HG03060 (cell line): ENCODE results near the gene NLK.
"Not testable (repeated sequence)": the region's sequence is repeated elsewhere in the genome, so short reads cannot be mapped to it uniquely, and the experiment has no call there.

Experiments used
- ATAC-seq: cut with Tn5 transposase; IDR thresholded peaks from one replicate; pipeline ENCODE4 v1.9.1; 2021; ENCODE audit warnings: low read depth, moderate number of reproducible peaks; ENCODE audit not compliant: unreplicated experiment

Gene NLK

DNA sequence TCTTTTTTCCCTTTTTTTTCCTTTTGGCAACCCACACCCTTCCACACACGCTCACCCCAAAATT, at the start of gene NLK:
Gene NLK (plus strand): TSS at position 21 of the 64 bp plus-strand sequence. CDS start 197 bp downstream, outside the sequence.
- no peak for ATAC-seq

DNA sequence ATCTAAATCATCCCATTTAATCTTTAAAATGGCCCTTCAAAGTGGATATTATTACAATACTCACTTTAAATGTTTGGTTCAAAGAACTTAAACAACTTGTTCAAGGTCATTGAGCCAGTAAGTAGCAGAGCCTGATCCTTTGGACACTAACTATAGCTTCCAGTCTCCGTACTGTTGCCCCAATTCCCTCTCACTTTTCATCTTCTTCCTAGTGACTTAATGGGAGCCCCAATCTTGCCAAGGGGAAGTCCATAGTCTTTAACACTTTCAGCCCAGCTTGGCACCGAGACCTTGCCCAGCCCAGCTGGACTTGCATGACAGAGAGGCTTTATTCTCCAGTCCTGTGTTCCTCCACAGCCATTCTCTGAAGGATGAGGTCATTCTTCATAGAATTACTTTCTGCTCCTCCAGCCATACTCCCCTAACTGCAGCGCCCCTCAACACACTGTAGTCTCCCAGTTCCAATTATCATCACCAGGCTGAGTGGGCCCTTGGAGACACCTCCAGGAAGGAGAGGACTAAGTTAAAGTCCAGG, 49.2 kb upstream of the NLK start:
- no peak for ATAC-seq

DNA sequence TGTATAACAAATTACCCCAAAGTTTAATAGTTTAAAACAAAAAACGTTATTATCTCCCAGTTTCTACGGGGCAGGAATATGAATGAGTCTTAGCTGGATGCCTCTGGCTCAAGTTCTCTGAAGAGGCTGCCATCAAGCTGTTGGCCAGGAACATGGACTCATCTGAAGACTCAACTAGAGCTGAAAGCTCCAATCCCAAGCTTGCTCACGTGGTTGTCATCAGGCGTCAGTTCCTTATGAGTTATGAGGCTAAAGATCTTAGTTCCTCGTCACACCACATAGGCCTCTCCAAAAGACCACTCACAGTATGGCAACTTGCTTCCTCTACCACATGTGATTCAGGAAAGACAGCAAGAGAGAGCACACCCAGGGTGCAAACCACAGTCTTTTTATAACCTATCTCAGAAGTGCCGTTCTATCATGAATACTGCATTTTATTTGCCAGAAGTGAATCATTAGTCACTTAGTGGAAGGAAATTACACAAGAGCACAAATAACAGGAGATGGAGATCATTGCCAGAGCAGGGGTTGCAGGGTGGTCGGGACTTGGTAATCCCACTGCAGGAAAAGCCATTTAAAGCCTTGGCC, 48.7 kb upstream of the NLK start:
- ATAC-seq: no peak

DNA sequence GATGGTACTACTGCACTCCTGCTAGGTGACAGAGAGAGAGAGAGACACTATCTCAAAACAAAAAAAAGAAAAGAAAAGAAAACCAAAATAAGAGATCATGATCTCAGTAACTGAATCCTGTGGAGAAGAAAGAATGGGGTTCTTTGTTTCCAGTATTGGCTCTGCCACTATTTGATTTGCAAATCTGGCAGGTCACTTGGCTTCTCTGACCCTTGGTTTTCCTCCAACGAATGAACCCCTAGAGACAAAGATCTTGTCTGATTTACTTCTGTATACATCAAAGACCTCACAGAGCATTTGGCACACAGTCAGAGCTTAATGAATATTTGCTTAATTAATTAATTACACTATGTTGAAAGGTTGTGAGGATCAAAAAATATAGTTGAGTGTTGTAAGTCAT, 47.9 kb upstream of the NLK start:
- no peak for ATAC-seq

DNA sequence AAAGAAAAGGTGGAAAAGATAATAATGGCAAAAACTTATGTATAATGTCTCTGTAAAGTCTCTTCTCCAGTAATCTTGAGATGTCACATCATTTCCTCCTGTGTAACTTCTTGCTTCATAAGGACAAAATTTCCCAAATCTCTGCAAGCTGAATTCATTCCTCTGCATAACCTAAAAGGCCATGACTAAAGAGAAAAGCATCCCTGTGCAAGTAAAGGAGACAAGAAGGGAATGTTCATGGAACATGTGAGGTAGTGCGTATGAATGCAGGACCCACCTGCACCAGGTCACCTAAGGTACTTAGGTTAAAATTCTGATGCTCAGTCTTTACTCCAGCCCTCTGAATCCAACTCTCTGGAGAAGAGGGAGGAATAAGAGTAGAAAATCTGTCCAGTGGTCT, 46.9 kb upstream of the NLK start:
- ATAC-seq: no peak

DNA sequence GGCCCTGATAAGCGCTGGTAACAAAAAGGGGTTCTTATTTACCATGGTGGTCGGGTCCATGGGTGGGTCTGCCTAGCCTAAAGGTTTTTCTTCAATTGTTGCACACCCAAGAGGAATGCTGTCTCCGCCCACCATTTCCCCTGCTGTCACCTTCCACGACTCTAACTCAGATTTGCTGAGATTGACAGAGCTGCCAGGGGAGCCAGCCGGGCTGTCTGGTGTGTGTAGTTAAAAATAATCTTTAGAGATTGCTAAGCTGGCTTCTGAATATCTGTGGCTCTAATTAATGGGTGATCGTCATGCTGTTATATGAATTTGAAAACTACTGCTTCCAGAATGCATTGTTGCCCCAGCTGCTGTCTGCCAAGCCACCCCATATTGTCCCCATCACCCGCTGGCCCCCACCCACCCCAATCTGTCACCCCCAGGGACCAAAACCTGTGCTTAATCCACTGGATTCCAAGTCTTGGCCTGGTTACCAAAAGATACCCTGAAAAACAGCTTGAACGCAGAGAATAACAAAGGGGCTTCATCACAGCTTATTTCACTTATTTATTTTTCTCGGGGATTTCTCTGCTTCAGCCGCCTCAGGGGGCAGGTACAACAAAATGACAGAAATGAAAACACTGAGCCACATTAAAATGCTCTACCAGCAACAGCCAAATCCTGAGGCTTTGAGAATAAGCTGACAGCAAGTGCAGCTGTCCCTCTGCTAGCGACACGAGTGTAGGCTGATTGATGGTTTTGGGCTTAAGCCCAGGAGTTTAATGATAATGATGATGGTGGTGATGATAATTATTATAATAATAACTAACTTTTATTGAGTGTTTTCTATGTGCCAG, 46.1 kb upstream of the NLK start:
- ATAC-seq: no peak

DNA sequence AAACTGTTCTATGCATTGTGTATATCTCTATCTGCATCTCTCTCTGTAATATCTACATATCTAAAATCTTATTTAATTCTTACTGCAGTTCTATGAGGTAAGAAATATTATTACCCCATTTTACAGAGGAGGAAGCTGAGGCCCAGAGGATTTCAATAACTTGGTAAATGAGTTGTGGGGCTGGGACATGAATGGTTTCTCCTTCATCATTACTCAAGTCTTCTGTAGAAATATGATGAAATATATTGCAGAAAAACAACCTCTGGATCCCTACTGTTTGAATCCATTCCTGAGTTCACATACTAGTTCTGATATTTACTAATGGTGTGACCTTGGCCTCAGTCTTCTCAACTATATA, 45.5 kb upstream of the NLK start:
- ATAC-seq: no peak

DNA sequence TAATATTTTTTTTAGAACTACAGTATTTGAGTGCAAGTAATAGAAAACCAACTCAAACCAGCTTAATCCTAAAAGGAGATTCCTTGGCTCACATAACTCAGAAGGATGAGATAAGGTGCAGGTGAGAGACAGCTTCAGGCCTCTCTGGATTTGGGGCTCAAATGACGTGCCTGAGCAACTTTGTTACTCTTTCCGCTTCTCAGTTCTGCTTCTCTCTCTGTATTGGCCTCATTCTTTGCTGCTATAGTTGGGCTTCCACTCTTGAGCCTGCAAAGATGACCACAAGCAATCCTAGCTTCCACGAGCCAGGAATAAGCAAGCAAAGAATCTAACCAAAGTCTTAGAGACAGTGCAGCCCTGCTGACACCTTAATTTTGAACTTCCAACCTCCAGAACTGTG, 45.0 kb upstream of the NLK start:
- ATAC-seq: no peak

DNA sequence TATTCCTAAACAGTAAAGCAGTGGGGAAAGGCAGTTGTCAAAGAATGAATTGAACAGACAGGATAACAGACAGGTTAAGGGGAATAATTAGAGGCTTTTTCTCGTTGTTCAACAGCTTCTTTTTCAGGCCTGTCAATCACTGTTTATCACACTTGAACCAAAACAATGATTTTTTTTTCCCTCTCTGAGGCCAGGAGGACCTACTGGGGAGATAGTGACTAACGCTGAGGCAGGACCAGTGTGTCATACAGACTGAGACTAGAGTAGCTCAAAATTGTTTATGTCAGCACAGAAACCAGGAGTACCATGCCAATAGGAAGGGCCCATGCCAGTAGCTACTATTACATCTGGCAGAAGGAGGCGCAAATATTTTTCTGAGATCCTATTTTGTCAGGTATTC, 41.3 kb upstream of the NLK start:
- ATAC-seq: no peak

DNA sequence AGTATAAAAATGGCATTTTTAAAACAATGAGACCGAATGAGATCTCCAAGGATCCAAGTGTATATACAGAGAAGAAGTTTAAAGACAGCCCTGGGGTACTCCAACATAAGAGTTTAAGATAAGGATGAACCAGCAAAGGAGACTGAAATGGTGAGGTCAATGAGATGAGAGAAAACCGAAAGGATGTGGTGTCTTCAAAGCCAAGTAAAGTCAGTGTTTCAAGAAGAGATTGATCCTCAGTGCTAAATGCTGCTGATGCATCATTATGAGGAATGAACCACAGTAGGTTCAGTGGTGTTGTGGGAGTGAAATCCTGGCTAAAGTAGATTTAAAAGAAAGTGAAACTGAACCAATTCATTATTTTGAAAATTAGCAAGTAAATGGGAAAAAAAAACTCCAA, 38.1 kb upstream of the NLK start:
- no peak for ATAC-seq

DNA sequence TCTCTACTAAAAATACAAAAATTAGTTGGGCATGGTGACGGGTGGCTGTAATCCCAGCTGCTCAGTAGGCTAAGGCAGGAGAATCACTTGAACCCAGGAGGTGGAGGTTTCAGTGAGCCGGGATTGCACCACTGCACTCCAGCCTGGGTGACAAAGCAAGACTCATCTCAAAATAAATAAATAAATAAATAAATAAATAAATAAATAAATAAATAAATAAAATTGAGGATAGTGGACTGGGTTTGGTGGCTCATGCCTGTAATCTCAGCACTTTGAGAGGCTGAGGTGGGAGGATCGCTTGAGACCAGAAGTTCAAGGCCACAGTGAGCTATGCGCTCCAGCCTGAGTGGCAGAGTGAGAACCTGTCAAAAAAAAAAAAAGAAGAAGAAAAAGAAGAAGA, 34.6 kb upstream of the NLK start:
- not testable (repeated sequence) for ATAC-seq

DNA sequence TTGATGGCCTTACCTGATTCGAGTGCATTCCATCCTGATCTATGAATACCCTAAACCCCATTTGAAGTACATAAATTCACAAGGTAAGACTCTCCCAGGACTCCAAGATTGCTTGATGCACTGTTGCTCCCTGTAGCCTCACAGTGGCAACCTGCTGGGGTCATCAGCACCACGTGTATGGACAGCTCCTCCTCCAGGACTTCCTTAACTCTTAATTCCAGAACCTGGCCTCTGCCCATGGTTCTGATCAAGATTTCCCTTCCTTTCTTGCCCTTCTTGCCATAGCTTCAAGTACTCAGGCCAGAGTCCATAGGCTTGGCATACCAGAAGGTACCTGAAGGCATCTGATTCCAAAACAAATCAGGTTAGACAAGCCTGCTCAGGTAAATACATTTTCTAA, 34.0 kb upstream of the NLK start:
- ATAC-seq: no peak

DNA sequence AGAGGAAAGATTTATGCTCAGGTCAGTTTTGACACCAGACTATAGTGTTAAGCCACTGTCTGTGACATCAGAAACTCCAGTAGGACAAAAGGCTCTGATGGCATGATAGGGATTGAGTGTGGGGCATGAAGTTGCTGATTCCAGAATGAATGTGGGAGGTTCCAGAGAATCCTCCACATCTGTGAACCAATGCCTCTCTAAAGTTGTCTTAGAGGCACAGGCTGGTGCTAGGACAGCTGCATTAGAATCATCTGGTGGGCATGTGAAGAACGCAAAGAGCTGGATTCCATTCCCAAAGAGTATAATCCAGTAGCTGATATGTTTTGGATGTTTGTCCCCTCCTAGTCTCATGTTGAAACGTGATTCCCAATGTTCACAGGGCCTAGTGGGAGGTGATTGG, 32.1 kb upstream of the NLK start:
- no peak for ATAC-seq

DNA sequence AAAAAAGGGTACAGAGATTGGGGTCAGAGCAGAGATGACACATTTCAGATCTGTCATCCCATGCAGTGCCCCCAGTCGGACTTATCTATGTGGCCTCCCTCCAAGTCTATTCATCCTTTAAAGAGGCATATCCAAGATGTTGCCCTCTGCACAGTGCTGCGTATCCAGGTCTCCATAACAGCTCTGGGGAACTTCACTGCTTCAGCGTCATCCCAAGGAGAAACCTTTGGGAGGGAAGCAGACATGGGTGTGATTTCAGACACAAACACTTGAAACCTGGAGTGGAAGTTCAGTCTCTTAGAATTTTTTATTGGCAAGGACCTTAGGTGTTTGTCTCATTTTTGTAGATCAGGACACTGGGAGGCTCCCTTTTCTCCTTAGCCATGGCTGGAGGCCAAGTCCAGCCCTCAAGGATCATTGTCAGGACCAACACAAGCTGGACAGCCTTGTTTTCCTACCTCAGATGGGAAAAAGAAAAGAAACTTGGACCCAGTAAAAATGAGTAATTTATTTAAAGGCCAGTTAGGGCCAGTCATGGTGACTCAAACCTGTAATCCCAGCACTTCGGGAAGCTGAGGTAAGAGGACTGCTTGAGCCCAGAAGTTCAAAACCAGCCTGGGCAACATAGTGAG, 23.9 kb upstream of the NLK start:
- ATAC-seq: no peak

DNA sequence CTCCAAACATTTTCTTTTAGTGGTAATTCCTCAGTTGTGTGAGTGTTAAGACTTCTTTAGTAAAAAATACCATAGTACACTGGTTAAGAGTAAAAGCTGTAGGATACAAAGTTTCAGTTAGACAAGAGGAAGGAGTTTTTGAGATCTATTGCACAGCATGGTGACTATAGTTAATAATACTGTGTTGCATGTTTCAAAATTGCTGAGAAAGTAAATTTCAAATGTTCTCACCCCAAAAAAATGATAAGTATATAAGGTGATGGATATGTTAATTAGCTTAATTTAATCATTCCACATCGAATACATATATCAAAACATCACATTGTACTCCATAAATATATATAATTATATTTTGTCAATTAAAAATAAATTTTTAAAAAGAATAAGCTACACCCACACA, 22.0 kb upstream of the NLK start:
- ATAC-seq: no peak

DNA sequence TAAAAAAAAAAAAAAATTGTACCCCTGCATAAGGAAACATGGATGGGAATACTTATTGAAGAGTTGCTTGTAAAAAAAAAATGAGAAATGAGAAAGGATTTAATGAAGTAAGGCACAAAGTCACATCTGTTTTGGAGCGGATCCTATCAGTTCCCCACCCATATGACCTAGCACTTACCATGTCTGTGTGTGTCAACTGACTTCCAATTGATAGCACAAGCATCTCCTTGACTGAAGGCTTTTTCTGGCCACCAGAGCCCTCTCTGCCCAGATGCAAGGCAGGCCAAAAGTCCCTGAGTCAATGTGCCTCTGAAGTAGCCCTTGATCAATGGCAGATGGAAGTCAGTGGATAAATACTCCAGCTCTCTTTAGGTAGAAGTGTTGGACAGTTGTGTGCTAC, 13.4 kb upstream of the NLK start:
- no peak for ATAC-seq

DNA sequence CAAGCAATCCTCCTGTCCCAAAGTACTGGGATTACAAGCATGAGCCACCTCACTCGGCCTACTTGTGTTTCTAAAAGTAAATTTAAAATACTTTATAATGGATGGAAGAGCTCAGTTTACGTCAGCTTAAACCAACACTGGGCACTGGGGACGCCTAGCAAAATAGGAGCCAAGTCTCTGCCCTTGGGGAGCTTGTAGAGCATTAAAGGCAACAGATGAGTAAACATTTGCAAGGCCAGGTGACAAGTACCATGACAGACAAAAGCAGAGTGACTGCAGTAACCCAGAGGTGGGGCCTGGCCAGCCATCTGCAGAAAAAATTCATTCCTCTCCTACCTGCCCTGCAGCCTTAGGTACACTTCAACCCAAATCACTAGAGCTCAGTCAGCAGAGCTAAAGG, 12.1 kb upstream of the NLK start:
- ATAC-seq: no peak

DNA sequence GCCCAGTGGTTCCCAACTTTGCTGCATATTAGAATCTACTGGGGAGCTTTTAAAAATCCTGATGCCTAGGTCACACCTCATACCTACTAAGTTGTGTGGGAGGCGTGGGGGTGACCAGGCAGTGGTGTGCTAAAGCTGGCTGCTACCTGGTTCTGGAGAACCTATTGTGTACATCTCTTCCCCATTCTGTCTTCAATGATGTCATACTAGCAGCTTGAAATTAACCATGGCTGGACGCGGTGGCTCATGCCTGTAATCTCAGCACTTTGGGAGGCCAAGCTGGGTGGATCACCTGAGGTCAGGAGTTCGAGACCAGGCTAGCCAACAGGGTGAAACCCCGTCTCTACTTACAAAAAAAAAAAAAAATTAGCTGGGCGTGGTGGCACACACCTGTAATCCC, 11.3 kb upstream of the NLK start:
- ATAC-seq: no peak

DNA sequence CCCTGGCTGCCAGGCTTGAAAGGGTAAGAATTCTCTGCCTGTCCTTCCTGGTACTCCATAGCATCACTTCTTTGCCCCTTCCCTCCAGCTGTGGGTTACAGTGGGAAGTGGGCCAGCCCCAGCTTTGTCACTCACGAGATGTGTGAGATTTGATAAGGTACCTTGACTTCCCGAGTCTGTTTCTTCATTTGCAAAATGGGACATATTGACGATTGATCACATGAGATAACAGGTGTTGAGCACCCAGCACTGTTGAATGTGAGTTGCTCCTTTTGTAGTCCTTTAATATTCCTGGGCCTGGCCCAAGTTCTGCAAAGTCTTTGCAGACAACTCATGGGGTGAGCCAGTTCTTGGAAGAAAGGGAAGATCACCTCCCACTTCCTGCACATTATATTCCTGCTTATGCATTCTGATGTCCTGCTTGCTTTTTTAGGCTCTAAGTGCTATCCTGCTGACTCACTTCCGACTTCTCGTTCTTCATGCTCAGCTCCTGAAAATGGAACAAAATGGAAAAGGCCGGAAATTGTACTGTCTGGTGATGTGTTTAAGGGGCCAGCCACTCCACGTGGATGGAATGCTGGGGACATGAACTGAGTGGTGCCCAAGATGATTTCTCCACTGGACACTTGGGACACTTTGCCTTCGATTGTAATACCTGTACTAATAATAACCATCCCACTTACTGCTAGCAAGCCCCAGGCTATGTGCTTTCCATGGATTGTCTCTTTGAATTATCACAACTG, 8.3 kb upstream of the NLK start:
- ATAC-seq: no peak

DNA sequence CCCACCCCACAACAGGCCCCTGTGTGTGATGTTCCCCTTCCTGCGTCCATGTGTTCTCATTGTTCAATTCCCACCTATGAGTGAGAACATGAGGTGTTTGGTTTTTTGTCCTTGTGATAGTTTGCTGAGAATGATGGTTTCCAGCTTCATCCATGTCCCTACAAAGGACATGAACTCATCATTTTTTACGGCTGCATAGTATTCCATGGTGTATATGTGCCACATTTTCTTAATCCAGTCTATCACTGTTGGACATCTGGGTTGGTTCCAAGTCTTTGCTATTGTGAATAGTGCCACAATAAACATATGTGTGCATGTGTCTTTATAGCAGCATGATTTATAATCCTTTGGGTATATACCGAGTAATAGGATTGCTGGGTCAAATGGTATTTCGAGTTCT, 7.0 kb upstream of the NLK start:
- ATAC-seq: not testable (repeated sequence)

DNA sequence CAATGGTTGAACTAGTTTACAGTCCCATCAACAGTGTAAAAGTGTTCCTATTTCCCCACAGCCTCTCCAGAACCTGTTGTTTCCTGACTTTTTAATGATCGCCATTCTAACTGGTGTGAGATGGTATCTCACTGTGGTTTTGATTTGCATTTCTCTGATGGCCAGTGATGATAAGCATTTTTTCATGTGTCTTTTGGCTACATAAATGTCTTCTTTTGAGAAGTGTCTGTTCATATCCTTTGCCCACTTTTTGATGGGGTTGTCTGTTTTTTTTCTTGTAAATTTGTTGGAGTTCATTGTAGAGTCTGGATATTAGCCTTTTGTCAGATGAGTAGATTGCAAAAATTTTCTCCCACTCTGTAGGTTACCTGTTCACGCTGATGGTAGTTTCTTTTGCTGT, 6.6 kb upstream of the NLK start:
- ATAC-seq: not testable (repeated sequence)

DNA sequence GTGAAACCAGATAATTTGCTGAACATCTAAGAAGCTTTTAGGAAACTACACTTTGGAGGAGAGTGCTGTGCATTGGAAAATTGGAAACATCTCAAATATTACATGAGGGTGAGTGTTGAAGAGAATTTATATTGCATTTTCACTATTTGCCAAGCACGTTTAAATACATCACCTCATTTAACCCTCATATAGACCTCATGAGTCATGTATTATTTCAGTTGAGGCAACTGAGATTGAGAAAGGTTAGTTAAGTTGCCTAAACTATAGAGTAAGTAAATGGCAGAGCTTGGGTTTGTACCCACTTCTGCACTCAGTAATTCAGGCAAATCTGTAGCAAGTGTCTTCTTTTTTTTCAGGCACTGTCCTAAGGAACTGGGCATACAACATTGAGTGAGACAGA, 3.7 kb upstream of the NLK start:
- no peak for ATAC-seq
